PFSK-1 (cell line): Measurements from ENCODE around the gene TRAF1.

Source experiments
- FOXP2 ChIP-seq: optimal IDR thresholded peaks from 2 replicates; pipeline ENCODE3; 2011; ENCODE audit warnings: borderline replicate concordance, control low read depth, inconsistent platforms; ENCODE audit not compliant: insufficient read depth; ENCODE audit errors: extremely low read length, extremely low read depth
- POLR2AphosphoS5 ChIP-seq: IDR thresholded peaks from 2 replicates; pipeline ENCODE4 v1.6.1; 2012; ENCODE audit warnings: low read depth, mild to moderate bottlenecking, control low read depth, low read length, moderate library complexity
- SIN3A ChIP-seq: IDR thresholded peaks from 2 replicates; pipeline ENCODE4 v1.6.1; 2012; ENCODE audit warnings: mild to moderate bottlenecking, low read length, moderate library complexity, borderline replicate concordance; ENCODE audit not compliant: insufficient read depth
- TAF1 ChIP-seq: IDR thresholded peaks from 2 replicates; pipeline ENCODE4 v1.6.1; 2012; ENCODE audit warnings: low read length, control low read depth, borderline replicate concordance; ENCODE audit not compliant: insufficient read depth
- TF ChIP-seq, protein P1 (sequence below), 2 experiments: IDR thresholded peaks; 2 replicates each; pipeline versions ENCODE4 v1.6.1 to v1.8.0; 2011 to 2012; ENCODE audit warnings: low read depth in 2 of 2, low read length in 2 of 2, control low read depth in 1 of 2, inconsistent platforms in 1 of 2, mild to moderate bottlenecking in 1 of 2, moderate library complexity in 1 of 2; ENCODE audit not compliant: insufficient read depth in 1 of 2

DNA sequence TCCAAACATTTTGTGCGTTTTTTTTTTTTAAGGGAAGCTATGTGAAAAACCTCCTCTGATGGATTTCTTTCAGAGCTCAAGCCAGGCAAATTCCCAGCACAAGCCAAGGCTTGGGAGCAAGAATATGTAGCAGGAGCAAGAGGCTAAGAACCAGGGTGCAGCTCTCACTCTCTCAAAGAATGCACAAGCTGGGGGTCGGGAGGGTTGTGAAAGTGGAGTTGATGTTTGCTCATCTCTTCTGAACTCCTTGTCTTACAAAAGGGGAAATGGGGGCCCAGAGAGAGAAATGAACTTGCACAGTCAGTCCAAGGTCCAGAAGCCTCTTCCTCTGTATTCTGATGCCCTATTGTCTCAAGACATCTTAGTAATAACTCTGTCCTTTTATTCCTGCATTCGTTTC lies 7.7 kb upstream of the TRAF1 start:
- TF ChIP-seq POLR2AphosphoS5: no peak
- TF ChIP-seq TAF1: no peak
- TF ChIP-seq SIN3A: no peak
- TF ChIP-seq, protein P1, sequence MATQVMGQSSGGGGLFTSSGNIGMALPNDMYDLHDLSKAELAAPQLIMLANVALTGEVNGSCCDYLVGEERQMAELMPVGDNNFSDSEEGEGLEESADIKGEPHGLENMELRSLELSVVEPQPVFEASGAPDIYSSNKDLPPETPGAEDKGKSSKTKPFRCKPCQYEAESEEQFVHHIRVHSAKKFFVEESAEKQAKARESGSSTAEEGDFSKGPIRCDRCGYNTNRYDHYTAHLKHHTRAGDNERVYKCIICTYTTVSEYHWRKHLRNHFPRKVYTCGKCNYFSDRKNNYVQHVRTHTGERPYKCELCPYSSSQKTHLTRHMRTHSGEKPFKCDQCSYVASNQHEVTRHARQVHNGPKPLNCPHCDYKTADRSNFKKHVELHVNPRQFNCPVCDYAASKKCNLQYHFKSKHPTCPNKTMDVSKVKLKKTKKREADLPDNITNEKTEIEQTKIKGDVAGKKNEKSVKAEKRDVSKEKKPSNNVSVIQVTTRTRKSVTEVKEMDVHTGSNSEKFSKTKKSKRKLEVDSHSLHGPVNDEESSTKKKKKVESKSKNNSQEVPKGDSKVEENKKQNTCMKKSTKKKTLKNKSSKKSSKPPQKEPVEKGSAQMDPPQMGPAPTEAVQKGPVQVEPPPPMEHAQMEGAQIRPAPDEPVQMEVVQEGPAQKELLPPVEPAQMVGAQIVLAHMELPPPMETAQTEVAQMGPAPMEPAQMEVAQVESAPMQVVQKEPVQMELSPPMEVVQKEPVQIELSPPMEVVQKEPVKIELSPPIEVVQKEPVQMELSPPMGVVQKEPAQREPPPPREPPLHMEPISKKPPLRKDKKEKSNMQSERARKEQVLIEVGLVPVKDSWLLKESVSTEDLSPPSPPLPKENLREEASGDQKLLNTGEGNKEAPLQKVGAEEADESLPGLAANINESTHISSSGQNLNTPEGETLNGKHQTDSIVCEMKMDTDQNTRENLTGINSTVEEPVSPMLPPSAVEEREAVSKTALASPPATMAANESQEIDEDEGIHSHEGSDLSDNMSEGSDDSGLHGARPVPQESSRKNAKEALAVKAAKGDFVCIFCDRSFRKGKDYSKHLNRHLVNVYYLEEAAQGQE (IDR thresholded peaks at IDR 0.05; ENCODE audit: insufficient read depth in 1 of 2, low read depth in 2 of 2, low read length in 2 of 2): no peak
- TF ChIP-seq FOXP2: no peak
